ENCODE measurements around the gene GCC2. TPM values are rescaled to one million over a fixed set of nuclear protein-coding genes. Genes with fewer than 3 reads are reported as not detected.

The GCC2 gene
- total and polyA plus RNA-seq, 2 of the 13 experiments (the other 11 are each of a cell fraction or from before 2014, with no cell fraction given): 17.6 to 22.5 TPM

DNA sequence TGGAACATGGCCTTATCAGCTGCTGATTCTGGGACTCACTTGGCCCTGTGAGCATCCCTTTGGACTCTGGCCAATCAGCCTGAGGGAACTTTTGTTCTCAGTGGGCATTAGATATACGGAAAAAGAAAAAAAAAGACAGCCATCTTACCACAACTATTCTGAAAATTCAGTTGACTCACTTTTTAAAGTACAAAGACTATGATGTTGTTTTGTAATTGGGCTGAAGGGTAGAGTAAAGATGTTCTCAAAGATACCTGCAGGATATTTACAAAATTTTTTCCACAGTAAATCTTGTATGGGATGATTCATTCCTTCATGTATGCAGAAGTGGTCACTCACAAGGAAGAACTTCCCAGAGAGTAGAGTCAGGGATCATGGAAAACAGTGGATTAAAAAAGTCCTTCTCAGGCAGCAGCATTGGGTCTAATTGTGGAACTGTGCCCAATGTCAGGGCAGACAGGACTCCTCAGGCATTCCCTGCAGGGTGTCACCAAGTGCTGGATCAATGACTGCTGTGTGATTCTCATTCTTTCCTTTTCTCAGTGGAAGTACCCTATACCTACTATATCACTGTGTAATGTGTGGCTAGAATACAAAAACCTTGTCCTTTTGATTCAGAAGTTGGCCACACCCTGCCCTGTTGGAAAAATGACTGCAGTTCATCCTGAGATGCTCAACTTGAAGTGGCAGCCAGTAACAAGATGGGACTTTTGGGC lies 35.9 kb upstream of the GCC2 start (continued):
- TF ChIP-seq, protein P1, sequence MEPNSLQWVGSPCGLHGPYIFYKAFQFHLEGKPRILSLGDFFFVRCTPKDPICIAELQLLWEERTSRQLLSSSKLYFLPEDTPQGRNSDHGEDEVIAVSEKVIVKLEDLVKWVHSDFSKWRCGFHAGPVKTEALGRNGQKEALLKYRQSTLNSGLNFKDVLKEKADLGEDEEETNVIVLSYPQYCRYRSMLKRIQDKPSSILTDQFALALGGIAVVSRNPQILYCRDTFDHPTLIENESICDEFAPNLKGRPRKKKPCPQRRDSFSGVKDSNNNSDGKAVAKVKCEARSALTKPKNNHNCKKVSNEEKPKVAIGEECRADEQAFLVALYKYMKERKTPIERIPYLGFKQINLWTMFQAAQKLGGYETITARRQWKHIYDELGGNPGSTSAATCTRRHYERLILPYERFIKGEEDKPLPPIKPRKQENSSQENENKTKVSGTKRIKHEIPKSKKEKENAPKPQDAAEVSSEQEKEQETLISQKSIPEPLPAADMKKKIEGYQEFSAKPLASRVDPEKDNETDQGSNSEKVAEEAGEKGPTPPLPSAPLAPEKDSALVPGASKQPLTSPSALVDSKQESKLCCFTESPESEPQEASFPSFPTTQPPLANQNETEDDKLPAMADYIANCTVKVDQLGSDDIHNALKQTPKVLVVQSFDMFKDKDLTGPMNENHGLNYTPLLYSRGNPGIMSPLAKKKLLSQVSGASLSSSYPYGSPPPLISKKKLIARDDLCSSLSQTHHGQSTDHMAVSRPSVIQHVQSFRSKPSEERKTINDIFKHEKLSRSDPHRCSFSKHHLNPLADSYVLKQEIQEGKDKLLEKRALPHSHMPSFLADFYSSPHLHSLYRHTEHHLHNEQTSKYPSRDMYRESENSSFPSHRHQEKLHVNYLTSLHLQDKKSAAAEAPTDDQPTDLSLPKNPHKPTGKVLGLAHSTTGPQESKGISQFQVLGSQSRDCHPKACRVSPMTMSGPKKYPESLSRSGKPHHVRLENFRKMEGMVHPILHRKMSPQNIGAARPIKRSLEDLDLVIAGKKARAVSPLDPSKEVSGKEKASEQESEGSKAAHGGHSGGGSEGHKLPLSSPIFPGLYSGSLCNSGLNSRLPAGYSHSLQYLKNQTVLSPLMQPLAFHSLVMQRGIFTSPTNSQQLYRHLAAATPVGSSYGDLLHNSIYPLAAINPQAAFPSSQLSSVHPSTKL (CRISPR knock-in tag; IDR thresholded peaks at IDR 0.05): peak; percentile 21; the same call in 1 of the 2 replicates
- TF ChIP-seq HMGA1 (CRISPR knock-in tag; conservative IDR thresholded peaks at IDR 0.05): no peak
- peak; percentile 23; the same call in 1 of the 2 replicates for TF ChIP-seq ZNF362 (CRISPR knock-in tag; IDR thresholded peaks at IDR 0.05; ENCODE audit: borderline replicate concordance)
- no peak for TF ChIP-seq SAFB2 (CRISPR knock-in tag; IDR thresholded peaks at IDR 0.05; ENCODE audit: borderline replicate concordance, low read depth)
- no peak for TF ChIP-seq PREB (CRISPR knock-in tag; IDR thresholded peaks at IDR 0.05)
- no peak for TF ChIP-seq NFYB (CRISPR knock-in tag; IDR thresholded peaks at IDR 0.05)
- TF ChIP-seq KMT2B (CRISPR knock-in tag; IDR thresholded peaks at IDR 0.05): no peak
- peak; percentile 63; the same call in 1 of the 2 replicates for TF ChIP-seq PPARG (CRISPR knock-in tag; conservative IDR thresholded peaks at IDR 0.05)
- peak; percentile 16; the same call in 1 of the 2 replicates for TF ChIP-seq RXRB (CRISPR knock-in tag; IDR thresholded peaks at IDR 0.05; ENCODE audit: borderline replicate concordance)
- TF ChIP-seq, protein P2, sequence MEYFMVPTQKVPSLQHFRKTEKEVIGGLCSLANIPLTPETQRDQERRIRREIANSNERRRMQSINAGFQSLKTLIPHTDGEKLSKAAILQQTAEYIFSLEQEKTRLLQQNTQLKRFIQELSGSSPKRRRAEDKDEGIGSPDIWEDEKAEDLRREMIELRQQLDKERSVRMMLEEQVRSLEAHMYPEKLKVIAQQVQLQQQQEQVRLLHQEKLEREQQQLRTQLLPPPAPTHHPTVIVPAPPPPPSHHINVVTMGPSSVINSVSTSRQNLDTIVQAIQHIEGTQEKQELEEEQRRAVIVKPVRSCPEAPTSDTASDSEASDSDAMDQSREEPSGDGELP (IDR thresholded peaks at IDR 0.05; ENCODE audit: borderline replicate concordance, low read depth): peak; percentile 47; the same call in 1 of the 2 replicates
- no peak for TF ChIP-seq CC2D1A (CRISPR knock-in tag; IDR thresholded peaks at IDR 0.05)
- 0 out of 2 replicates have a peak, but pooled peaks have one; percentile 21 for TF ChIP-seq RARA (CRISPR knock-in tag; IDR thresholded peaks at IDR 0.05)
- TF ChIP-seq SOX5 (CRISPR knock-in tag; IDR thresholded peaks at IDR 0.05; ENCODE audit: borderline replicate concordance): 0 out of 2 replicates have a peak, but pooled peaks have one; percentile 19
- TF ChIP-seq ZBTB37 (CRISPR knock-in tag; IDR thresholded peaks at IDR 0.05): no peak
- TF ChIP-seq FOXK1 (CRISPR knock-in tag; IDR thresholded peaks at IDR 0.05; ENCODE audit: borderline replicate concordance, low read depth): no peak
- TF ChIP-seq ZNF619 (CRISPR knock-in tag; IDR thresholded peaks at IDR 0.05): no peak
- TF ChIP-seq ZNF556 (CRISPR knock-in tag; IDR thresholded peaks at IDR 0.05; ENCODE audit: borderline replicate concordance): no peak
- TF ChIP-seq MAFG (CRISPR knock-in tag; IDR thresholded peaks at IDR 0.05): no peak
- TF ChIP-seq GTF2F1 (IDR thresholded peaks at IDR 0.05; ENCODE audit: low read length): no peak
- TF ChIP-seq YEATS2 (CRISPR knock-in tag; IDR thresholded peaks at IDR 0.05; ENCODE audit: borderline replicate concordance): no peak
